Measurements from ENCODE around the gene RIMBP2. TPM values are rescaled to one million over a fixed set of nuclear protein-coding genes. Genes with fewer than 3 reads are reported as not detected.

Gene RIMBP2
- polyA plus RNA-seq, 1 donor from 2014 or later = 14.6 TPM

DNA sequence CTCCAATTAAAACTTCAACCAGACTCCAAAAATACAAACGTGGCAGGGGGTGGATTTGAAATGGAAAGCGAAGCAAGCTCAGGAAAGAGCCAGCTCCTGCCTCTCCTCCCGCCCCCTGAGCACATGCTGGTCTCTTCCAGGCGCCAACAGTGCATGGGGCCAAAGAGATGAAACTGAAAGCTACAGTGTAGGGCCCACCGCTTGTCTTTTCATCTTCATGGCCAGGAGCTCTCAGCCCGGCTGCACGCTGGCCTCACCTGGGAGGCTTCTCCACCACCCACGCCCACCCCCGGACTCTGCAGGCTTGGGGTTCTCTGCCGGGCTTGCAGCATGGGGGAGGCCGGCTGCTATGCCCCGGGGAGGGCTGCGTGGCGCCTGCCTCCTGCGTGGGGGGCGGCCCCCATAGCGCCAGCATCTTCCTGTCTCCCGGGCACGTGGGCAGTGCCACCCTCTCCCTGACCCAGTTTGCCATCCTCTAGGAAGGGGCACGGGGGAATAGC lies 2.0 kb downstream of the RIMBP2 start:
- TF ChIP-seq EP300 (conservative IDR thresholded peaks at IDR 0.05; ENCODE audit: poor library complexity, severe bottlenecking) = no peak
- TF ChIP-seq, protein P1, sequence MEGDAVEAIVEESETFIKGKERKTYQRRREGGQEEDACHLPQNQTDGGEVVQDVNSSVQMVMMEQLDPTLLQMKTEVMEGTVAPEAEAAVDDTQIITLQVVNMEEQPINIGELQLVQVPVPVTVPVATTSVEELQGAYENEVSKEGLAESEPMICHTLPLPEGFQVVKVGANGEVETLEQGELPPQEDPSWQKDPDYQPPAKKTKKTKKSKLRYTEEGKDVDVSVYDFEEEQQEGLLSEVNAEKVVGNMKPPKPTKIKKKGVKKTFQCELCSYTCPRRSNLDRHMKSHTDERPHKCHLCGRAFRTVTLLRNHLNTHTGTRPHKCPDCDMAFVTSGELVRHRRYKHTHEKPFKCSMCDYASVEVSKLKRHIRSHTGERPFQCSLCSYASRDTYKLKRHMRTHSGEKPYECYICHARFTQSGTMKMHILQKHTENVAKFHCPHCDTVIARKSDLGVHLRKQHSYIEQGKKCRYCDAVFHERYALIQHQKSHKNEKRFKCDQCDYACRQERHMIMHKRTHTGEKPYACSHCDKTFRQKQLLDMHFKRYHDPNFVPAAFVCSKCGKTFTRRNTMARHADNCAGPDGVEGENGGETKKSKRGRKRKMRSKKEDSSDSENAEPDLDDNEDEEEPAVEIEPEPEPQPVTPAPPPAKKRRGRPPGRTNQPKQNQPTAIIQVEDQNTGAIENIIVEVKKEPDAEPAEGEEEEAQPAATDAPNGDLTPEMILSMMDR (IDR thresholded peaks at IDR 0.05; ENCODE audit: poor library complexity, severe bottlenecking) = no peak
- Histone ChIP-seq H3K27me3 (ENCODE audit: insufficient read depth, low read depth, low read length) (peaks cover 15% of the 10 kb centered on the region), H3K9me3 (ENCODE audit: low read length) (no peaks in the 10 kb centered on the region), H3K36me3 (ENCODE audit: insufficient read depth, low read length) (no peaks in the 10 kb centered on the region), H3K9me2 (ENCODE audit: insufficient read depth, low read length) (no peaks in the 10 kb centered on the region), H2AFZ (ENCODE audit: low read depth, low read length) (no peak overlapping the region), H3K27ac (ENCODE audit: low read length) (no peak overlapping the region), H3K4me3 (ENCODE audit: low read length) (peak overlapping the region; percentile 93), H3K9ac (ENCODE audit: low read length) (peak overlapping the region; percentile 90), H3K4me2 (ENCODE audit: low read length) (peak overlapping the region; percentile 60), H4K20me1 (ENCODE audit: insufficient read depth) (no peaks in the 10 kb centered on the region), H3F3A (ENCODE audit: insufficient read depth, low read length, poor library complexity, severe bottlenecking) (no peaks in the 10 kb centered on the region), H3K79me2 (replicated peaks; ENCODE audit: insufficient read depth, low read length) (peaks cover 14% of the 10 kb centered on the region)

DNA sequence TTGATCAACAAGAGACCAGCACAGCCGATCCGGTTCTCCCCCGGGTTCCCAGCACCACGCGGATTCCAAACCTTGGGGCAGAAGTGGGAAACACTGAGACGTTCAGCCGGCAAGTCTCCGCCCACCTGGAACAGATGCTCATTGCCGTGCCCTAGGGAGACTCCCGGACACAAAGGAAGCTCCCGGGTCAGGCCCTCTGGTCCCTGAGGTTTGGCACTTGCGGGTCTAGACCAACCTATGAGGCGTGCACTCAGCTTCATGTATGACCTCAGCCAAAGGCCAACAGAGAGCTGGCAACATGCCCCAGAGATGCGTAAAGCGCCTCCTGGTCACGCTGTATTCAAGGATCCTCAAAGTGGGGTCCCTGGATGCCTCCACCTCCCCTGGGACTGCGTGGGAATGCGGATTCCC lies 2.5 kb downstream of the RIMBP2 start:
- Histone ChIP-seq H3K79me2 (replicated peaks; ENCODE audit: insufficient read depth, low read length) (peaks cover 14% of the 10 kb centered on the region), H4K20me1 (ENCODE audit: insufficient read depth) (no peaks in the 10 kb centered on the region), H3K4me2 (ENCODE audit: low read length) (no peak overlapping the region), H3F3A (ENCODE audit: insufficient read depth, low read length, poor library complexity, severe bottlenecking) (no peaks in the 10 kb centered on the region), H2AFZ (ENCODE audit: low read depth, low read length) (no peak overlapping the region), H3K27me3 (ENCODE audit: insufficient read depth, low read depth, low read length) (peaks cover 15% of the 10 kb centered on the region), H3K4me3 (ENCODE audit: low read length) (peak overlapping the region; percentile 93), H3K27ac (ENCODE audit: low read length) (no peak overlapping the region), H3K36me3 (ENCODE audit: insufficient read depth, low read length) (no peaks in the 10 kb centered on the region), H3K9ac (ENCODE audit: low read length) (no peak overlapping the region), H3K9me3 (ENCODE audit: low read length) (no peaks in the 10 kb centered on the region), H3K9me2 (ENCODE audit: insufficient read depth, low read length) (no peaks in the 10 kb centered on the region)
- TF ChIP-seq TAF1 (IDR thresholded peaks at IDR 0.05; ENCODE audit: low read depth) (no peak), EZH2 (IDR thresholded peaks at IDR 0.05; ENCODE audit: borderline replicate concordance, insufficient read depth, low read length, poor library complexity, severe bottlenecking) (no peak), SMC3 (conservative IDR thresholded peaks at IDR 0.05; ENCODE audit: poor library complexity) (no peak)

DNA sequence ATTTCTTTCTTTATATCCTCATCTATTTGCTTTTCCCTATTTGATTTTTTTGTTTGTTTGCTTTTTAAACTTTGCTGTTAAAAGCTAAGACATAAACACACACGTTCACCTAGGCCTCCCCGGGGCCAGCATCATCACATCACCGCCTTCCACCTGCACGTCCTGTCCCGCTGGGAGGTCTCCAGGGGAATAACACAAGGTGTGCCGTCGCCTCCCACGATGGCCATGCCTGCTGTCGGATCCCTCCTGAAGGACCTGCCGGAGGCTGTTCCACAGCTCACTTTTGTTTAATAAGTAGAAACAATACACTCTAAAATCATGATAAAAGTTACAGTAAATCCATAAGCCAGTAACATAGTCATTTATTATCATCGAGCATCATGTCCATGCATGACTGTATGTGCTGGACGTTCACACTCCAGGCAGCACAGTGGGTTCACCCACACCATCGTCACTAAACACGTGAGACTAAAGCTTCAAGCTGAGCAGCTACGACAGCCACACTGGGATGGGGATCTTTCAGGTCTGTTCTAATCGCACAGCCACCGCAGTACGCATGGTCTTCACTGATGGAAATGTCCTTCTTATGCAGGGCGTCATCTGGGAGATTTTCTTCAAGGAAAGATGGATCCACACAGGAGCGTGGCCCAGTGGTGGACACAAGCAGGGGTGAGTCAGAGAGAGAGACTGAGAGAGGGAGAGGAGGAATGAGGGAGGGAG lies 3.6 kb downstream of the RIMBP2 start:
- Histone ChIP-seq H3K27me3 (ENCODE audit: insufficient read depth, low read depth, low read length) (peaks cover 15% of the 10 kb centered on the region), H3K4me2 (ENCODE audit: low read length) (no peak overlapping the region), H3K36me3 (ENCODE audit: insufficient read depth, low read length) (no peaks in the 10 kb centered on the region), H4K20me1 (ENCODE audit: insufficient read depth) (no peaks in the 10 kb centered on the region), H2AFZ (ENCODE audit: low read depth, low read length) (no peak overlapping the region), H3K27ac (ENCODE audit: low read length) (no peak overlapping the region), H3K4me3 (ENCODE audit: low read length) (no peak overlapping the region), H3K9me2 (ENCODE audit: insufficient read depth, low read length) (no peaks in the 10 kb centered on the region), H3K79me2 (replicated peaks; ENCODE audit: insufficient read depth, low read length) (peaks cover 14% of the 10 kb centered on the region), H3K9ac (ENCODE audit: low read length) (no peak overlapping the region), H3K9me3 (ENCODE audit: low read length) (no peaks in the 10 kb centered on the region), H3F3A (ENCODE audit: insufficient read depth, low read length, poor library complexity, severe bottlenecking) (no peaks in the 10 kb centered on the region)
- TF ChIP-seq, protein P2, sequence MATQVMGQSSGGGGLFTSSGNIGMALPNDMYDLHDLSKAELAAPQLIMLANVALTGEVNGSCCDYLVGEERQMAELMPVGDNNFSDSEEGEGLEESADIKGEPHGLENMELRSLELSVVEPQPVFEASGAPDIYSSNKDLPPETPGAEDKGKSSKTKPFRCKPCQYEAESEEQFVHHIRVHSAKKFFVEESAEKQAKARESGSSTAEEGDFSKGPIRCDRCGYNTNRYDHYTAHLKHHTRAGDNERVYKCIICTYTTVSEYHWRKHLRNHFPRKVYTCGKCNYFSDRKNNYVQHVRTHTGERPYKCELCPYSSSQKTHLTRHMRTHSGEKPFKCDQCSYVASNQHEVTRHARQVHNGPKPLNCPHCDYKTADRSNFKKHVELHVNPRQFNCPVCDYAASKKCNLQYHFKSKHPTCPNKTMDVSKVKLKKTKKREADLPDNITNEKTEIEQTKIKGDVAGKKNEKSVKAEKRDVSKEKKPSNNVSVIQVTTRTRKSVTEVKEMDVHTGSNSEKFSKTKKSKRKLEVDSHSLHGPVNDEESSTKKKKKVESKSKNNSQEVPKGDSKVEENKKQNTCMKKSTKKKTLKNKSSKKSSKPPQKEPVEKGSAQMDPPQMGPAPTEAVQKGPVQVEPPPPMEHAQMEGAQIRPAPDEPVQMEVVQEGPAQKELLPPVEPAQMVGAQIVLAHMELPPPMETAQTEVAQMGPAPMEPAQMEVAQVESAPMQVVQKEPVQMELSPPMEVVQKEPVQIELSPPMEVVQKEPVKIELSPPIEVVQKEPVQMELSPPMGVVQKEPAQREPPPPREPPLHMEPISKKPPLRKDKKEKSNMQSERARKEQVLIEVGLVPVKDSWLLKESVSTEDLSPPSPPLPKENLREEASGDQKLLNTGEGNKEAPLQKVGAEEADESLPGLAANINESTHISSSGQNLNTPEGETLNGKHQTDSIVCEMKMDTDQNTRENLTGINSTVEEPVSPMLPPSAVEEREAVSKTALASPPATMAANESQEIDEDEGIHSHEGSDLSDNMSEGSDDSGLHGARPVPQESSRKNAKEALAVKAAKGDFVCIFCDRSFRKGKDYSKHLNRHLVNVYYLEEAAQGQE (IDR thresholded peaks at IDR 0.05; ENCODE audit: borderline replicate concordance) = no peak
- TF ChIP-seq SMC3 (conservative IDR thresholded peaks at IDR 0.05; ENCODE audit: poor library complexity) (no peak), MXI1 (conservative IDR thresholded peaks at IDR 0.05; ENCODE audit: poor library complexity, severe bottlenecking) (no peak), TAF1 (IDR thresholded peaks at IDR 0.05; ENCODE audit: low read depth) (no peak), EP300 (conservative IDR thresholded peaks at IDR 0.05; ENCODE audit: poor library complexity, severe bottlenecking) (no peak), POLR2AphosphoS5 (IDR thresholded peaks at IDR 0.05) (no peak)
- TF ChIP-seq, protein P1 (IDR thresholded peaks at IDR 0.05; ENCODE audit: poor library complexity, severe bottlenecking) = no peak

Measured in neural cell (in vitro differentiated cells).